GM12891 (cell line): ENCODE measurements around the gene INSIG1.

Experiments used
- PAX5 ChIP-seq: IDR thresholded peaks from 2 replicates; pipeline ENCODE4 v1.6.1; 2011; ENCODE audit warnings: low read length, moderate library complexity, mild to moderate bottlenecking; ENCODE audit not compliant: insufficient read depth, severe bottlenecking
- POLR2A ChIP-seq: IDR thresholded peaks from 2 replicates; pipeline ENCODE4 v1.6.1; 2011; ENCODE audit warnings: low read depth, low read length, control low read depth
- POLR2AphosphoS5 ChIP-seq: IDR thresholded peaks from 2 replicates; pipeline ENCODE4 v1.6.1; 2011; ENCODE audit warnings: low read depth, low read length, control low read depth
- POU2F2 ChIP-seq: IDR thresholded peaks from 2 replicates; pipeline ENCODE4 v1.6.1; 2011; ENCODE audit warnings: low read depth, mild to moderate bottlenecking, control low read depth, low read length, moderate library complexity
- SPI1 ChIP-seq: IDR thresholded peaks from 2 replicates; pipeline ENCODE4 v1.6.1; 2011; ENCODE audit warnings: low read depth, low read length, control low read depth
- TAF1 ChIP-seq: IDR thresholded peaks from 2 replicates; pipeline ENCODE4 v1.6.1; 2011; ENCODE audit warnings: low read depth, low read length, control low read depth

- TF ChIP-seq POLR2A (no peak), POLR2AphosphoS5 (no peak), POU2F2 (no peak), SPI1 (no peak), TAF1 (no peak), PAX5 (no peak)
Measured at GRCh38 chr7:155270861-155271260, 26.8 kb upstream of the INSIG1 start.
